K562 (cell line): ENCODE data around the gene BLOC1S3. TPM values are rescaled to one million over a fixed set of nuclear protein-coding genes. Genes with fewer than 3 reads are reported as not detected.

Experiments
- BCL6 ChIP-seq: fragments of 250-450 bp; sonication (Bioruptor Pico); IDR thresholded peaks from 2 replicates; pipeline ENCODE4 v1.4.0; 2020
- ERF ChIP-seq: fragments of 450-650 bp; formaldehyde crosslinking; IDR thresholded peaks from 2 replicates; pipeline ENCODE4 v1.4.0; 2020; ENCODE audit warnings: mild to moderate bottlenecking, mixed read lengths
- GTF2A2 ChIP-seq: IDR thresholded peaks from 2 replicates; pipeline ENCODE4 v1.6.1; 2016; ENCODE audit warnings: mild to moderate bottlenecking, missing genetic modification characterization, missing compliant biosample characterization
- MEIS2 ChIP-seq: fragments of 450-650 bp; IDR thresholded peaks from 2 replicates; pipeline ENCODE4 v1.6.1; 2014; ENCODE audit warnings: mild to moderate bottlenecking; ENCODE audit not compliant: partially characterized antibody
- MIER1 ChIP-seq: fragments of 450-650 bp; IDR thresholded peaks from 2 replicates; pipeline ENCODE4 v1.6.1; 2016; ENCODE audit warnings: antibody characterized with exemption, mild to moderate bottlenecking, low read depth
- PRMT5 ChIP-seq: sonication (generic); formaldehyde crosslinking; IDR thresholded peaks from 2 replicates; pipeline ENCODE4 v1.5.0; 2020; ENCODE audit warnings: missing genetic modification reagents
- SRF ChIP-seq, 2 experiments: fragments of 250-450, 450-650 bp in 1 of 2; sonication (Bioruptor Pico) in 1 of 2; sonication (generic) in 1 of 2; formaldehyde crosslinking; IDR thresholded peaks; 2 replicates each; pipeline versions ENCODE4 v1.5.0 to v1.5.1; 2020 to 2022; ENCODE audit warnings: mild to moderate bottlenecking in 1 of 2, missing genetic modification reagents in 1 of 2
- U2AF2 ChIP-seq: fragments of 200-400 bp; formaldehyde crosslinking; optimal IDR thresholded peaks from 2 replicates; pipeline ENCODE3; 2017; ENCODE audit warnings: low read depth, mild to moderate bottlenecking, low read length
- XRCC4 ChIP-seq: IDR thresholded peaks from one replicate; pipeline ENCODE4 v1.6.1; 2011; ENCODE audit not compliant: insufficient read depth, insufficient read length; ENCODE audit errors: extremely low read depth
- ZHX1 ChIP-seq: fragments of 150-350 bp; conservative IDR thresholded peaks from 2 replicates; pipeline ENCODE4 v1.6.1; 2014; ENCODE audit warnings: low read length
- ZNF407 ChIP-seq: fragments of 450-650 bp; IDR thresholded peaks from 2 replicates; pipeline ENCODE4 v1.6.1; 2016; ENCODE audit warnings: low read depth
- ZNF695 ChIP-seq: fragments of 450-650 bp; formaldehyde crosslinking; IDR thresholded peaks from 2 replicates; pipeline ENCODE4 v1.4.0; 2020; ENCODE audit warnings: mild to moderate bottlenecking, moderate library complexity
- polyA plus RNA-seq, 8 experiments: library from polyadenylated mRNA; depleted of rRNA in 4 of 8; stranded (reverse) in 5 of 8; unstranded in 3 of 8; fragments of >200 nt; fragmentation: Nextera tagmentation in 2 of 8; fragmentation: Illumina TruSeq in 1 of 8; extraction: Ambion mirVana in 2 of 8; extraction: Trizol in 1 of 8; gene quantifications; 2 replicates each; pipeline versions ENCODE4 v1.2.1 to v1.2.3, GENCODE V29; 2011 to 2014; ENCODE audit warnings: inconsistent platforms in 1 of 8, missing spikeins in 1 of 8
- total RNA-seq, 7 experiments: library from RNA; depleted of rRNA in 6 of 7; stranded (reverse); fragments of >200 nt in 6 of 7; fragmentation: Illumina TruSeq in 2 of 7; extraction: Trizol in 2 of 7; gene quantifications; 2 replicates each; pipeline versions ENCODE4 v1.2.1 to v1.2.3, GENCODE V29; 2011 to 2021; ENCODE audit warnings: low replicate concordance in 1 of 7
- TF ChIP-seq, protein P1 (sequence below): IDR thresholded peaks from 3 replicates; pipeline ENCODE4 v1.6.1; 2011; ENCODE audit warnings: borderline replicate concordance, mild to moderate bottlenecking; ENCODE audit not compliant: insufficient read length, insufficient read depth

The BLOC1S3 gene
- total and polyA plus RNA-seq, 9 of the 15 experiments (the other 6 are each of a cell fraction or from before 2014, with no cell fraction given) = 3.9 to 20.2 (median 10.4) TPM

DNA sequence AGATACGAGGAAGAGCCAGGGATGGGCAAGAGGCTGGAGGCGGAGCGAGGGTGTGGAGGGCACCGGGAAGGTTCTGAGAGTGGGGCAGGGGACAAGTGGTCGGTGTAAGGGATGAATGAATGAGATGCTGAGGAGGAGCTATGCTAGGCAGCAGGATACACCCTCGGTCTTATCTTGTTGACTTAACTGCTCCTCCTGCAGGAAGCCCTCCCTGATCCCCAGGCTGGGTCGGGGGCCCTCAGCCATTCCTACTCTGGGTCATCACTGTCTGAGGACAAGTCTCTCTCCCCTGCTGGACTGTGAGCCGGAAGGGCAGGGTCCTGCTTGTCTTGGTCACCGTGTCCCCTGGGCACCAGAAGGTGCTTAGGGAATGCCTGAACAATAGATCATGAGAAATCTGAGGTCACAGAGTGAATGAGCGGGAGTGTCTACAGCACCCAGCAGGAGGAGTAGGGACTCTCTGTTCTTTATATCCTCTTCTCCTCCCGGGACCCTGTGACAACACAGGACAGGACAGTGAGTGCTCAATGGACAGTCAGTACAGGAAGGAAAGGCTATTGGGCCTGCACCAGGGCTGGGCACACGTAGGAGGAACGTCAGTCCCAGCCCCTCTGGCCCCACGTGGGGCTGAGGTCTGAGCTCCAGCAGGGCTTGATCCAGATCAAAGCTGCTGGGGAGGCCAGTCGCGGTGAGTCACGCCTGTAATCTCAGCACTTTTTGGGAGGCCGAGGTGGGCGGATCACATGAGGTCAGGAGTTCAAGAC is 24.3 kb upstream of the BLOC1S3 start (continued):
- TF ChIP-seq ZHX1 = no peak
- TF ChIP-seq MEIS2 = no peak
- no peak for TF ChIP-seq U2AF2
- TF ChIP-seq ERF (CRISPR knock-in tag) = no peak
- TF ChIP-seq ZNF695 (CRISPR knock-in tag) = no peak
- TF ChIP-seq GTF2A2 (tag) = no peak
- 0 out of 2 replicates have a peak, but pooled peaks have one; percentile 25 for TF ChIP-seq ZNF407
- TF ChIP-seq XRCC4 = no peak
- TF ChIP-seq SRF (CRISPR knock-in tag; IDR thresholded peaks at IDR 0.05) = no peak
- TF ChIP-seq, protein P1, sequence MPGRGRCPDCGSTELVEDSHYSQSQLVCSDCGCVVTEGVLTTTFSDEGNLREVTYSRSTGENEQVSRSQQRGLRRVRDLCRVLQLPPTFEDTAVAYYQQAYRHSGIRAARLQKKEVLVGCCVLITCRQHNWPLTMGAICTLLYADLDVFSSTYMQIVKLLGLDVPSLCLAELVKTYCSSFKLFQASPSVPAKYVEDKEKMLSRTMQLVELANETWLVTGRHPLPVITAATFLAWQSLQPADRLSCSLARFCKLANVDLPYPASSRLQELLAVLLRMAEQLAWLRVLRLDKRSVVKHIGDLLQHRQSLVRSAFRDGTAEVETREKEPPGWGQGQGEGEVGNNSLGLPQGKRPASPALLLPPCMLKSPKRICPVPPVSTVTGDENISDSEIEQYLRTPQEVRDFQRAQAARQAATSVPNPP = no peak
- TF ChIP-seq BCL6 = no peak
- TF ChIP-seq MIER1 = no peak; the same call in 1 of the 2 replicates
- no peak for TF ChIP-seq PRMT5 (CRISPR knock-in tag)
